C4-2B (cell line): Measurements from ENCODE around the gene GPX5.

Source experiments
- CTCF ChIP-seq: fragments of 450-650 bp; conservative IDR thresholded peaks from 2 replicates; pipeline ENCODE4 v1.5.1; 2017; ENCODE audit warnings: mild to moderate bottlenecking
- ZFX ChIP-seq: fragments of 450-650 bp; IDR thresholded peaks from 2 replicates; pipeline ENCODE4 v1.6.1; 2017

GRCh38 chr6:28497893-28498292 is 27.8 kb upstream of the GPX5 start:
- TF ChIP-seq CTCF (no peak), ZFX (no peak)
